NCI-H460 (cell line): ENCODE measurements around the gene UTS2. TPM values are rescaled to one million over a fixed set of nuclear protein-coding genes. Genes with fewer than 3 reads are reported as not detected.

ENCODE experiments used
- DNase-seq: peaks from one replicate; pipeline ENCODE4 v3.0.0-alpha.2; 2016; ENCODE audit warnings: low read depth; ENCODE audit errors: extremely low read depth
- polyA plus RNA-seq: library from polyadenylated mRNA; depleted of rRNA; stranded (reverse); fragments of >200 nt; gene quantifications from 2 replicates; pipeline ENCODE4 v1.2.3, GENCODE V29; 2014; cell fraction: nucleus; rRNA removed
- total RNA-seq: library from RNA; depleted of rRNA; stranded (reverse); fragments of >200 nt; shearing (Covaris generic); gene quantifications from 2 replicates; pipeline ENCODE4 v1.2.3, GENCODE V29; 2014; rRNA removed

UTS2 gene
- not detected in 2 replicates for total RNA-seq
- not detected in 2 replicates for polyA plus RNA-seq

GRCh38 chr1:7852804-7853683 lies at the start of gene UTS2:
UTS2 (minus strand) TSS chr1:7853065; CDS start chr1:7853003, 62 bp downstream.
- no peak for DNase-seq

DNA sequence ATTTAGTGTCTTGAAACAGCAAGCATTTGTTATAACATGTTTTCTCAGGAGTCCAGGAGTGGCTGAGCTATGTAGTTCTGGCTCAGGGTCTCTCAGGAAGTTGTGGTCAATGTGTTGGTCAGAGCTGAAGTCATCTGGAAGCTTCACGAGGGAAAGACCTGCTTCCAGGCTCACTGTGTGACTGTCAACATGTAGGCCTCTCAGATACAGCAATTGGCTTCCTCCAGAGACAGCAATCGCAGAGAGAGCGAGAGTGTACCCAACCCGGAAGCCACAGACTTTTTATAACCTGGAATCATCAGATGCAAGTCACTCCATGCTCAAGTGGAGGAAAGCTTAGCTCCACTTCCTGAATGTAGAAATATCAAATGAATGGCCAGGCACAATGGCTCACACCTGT lies 46.9 kb upstream of the UTS2 start:
- no peak for DNase-seq

DNA sequence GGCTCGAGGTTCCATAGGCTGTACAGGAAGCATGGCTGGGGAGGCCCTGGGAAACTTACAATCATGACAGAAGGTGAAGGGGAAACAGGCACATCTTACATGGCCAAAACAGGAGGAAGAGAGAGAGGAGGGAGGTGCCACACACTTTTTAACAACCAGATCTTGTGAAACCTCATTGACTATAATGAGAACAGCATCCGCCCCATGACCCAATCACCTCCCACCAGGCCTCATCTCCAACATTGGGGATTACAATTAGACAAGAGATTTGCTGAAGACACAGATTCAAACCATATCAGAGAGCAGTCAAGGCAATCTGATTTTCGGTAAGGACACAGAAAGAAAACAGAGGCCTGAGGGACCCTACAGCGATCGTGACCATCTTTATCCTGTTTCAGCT lies 46.1 kb upstream of the UTS2 start:
- DNase-seq: no peak

DNA sequence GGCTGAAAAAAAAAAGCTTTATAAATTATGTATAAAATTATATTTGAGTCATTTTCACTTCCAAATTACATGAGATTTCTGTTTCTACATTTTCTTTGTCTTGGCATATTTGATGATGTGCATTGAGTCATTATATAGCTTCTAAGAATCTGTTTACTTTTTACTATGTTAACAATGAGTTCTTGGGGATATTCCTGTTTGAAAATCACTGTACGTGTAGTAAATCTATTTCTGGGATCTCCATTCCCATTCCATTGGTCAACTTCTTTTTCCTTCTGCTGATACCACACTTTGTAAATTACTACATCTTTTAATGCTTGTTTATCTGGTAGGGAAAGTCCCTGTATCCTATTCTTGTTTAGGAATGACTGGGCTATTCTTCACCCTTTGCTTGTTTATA lies 44.1 kb upstream of the UTS2 start:
- no peak for DNase-seq

DNA sequence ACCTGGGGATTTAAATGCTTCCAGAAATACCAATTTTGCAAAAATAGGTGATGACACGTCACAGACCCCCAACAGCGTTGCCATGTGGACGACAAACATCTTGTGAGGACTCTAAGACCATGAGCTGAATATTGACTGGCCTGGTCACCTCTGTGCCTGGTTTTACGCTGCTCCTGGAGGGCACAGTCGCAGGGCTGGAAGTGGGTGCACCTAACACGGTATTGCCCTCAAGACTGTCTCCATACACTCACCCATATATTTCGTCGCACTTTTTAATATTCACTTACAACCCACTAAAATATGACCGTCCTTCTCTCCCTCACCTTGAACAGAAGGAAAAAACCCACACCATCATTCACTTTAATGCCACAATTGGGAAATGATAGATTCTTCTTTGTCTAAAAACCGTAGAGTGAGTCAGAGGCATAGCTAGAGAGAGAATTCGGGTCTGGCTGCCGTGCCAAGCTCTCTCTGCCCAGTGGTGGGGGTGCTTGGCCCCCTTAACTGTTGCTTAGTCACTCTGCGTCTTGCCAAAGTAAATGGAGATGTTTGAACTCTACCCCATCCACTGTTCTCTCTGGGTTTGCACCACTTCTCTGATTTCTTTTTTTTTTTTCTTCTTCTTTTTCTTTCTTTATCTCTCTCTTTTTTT lies 40.8 kb upstream of the UTS2 start:
- DNase-seq: no peak

GRCh38 chr1:7891804-7892203 lies 38.9 kb upstream of the UTS2 start:
- no peak for DNase-seq

DNA sequence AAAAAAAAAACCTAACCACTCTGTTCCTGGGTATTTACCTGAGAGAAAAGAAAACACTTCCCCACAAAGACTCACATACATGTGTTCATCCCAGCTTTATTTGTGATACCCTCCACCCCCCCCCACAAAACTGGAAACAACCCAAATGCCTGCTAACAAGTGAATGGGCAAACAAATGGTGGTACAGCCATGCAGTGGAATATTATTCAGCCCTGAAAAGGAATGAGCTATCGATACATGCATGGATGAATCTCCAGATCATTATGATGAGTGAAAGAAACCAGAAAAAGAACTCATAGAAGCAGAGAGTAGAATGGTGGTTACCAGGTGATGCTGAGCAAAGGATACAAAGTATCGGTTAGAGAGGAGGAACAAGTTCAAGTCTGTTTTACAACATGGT lies 38.0 kb upstream of the UTS2 start:
- no peak for DNase-seq

DNA sequence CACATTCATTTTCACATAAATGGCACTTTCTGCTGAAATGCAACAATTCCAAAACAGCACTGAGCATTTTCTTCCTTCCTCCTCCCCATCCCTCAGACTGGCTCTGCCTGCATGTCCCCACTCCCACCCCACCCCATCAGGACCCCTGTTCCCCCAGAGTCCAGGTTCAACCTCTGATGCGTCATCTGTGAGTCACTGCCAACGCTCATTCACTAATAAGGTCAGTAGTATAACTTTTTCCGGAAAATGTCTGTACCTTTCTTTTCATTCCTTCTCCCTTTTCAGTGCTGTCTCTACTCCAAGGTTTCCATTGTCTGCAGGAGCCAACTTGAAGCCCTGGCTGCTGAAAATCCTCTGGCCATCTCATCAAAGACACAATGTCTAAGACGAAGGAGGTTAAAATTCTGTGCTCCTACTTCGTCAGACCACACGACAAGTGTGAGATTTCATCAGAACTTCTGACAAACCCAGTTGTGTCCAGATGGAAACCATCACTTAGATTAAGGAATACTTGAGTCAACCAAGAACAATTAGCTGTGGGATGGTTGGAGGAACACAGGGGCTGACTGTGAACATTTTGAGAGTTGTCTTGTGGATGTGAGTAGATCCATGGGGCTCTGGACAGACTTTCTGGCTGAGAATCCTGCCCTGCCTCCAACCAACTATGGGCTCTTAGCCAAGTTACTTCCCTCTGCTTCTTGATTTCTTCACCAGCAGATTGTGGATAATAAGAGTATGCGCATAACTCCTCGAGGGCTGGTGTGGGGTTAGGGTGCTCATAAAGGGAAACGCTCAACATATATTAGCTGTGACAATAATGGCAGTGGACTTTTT lies 35.6 kb upstream of the UTS2 start:
- no peak for DNase-seq

- DNase-seq: no peak
Measured at GRCh38 chr1:7886405-7886745, 33.5 kb upstream of the UTS2 start.

DNA sequence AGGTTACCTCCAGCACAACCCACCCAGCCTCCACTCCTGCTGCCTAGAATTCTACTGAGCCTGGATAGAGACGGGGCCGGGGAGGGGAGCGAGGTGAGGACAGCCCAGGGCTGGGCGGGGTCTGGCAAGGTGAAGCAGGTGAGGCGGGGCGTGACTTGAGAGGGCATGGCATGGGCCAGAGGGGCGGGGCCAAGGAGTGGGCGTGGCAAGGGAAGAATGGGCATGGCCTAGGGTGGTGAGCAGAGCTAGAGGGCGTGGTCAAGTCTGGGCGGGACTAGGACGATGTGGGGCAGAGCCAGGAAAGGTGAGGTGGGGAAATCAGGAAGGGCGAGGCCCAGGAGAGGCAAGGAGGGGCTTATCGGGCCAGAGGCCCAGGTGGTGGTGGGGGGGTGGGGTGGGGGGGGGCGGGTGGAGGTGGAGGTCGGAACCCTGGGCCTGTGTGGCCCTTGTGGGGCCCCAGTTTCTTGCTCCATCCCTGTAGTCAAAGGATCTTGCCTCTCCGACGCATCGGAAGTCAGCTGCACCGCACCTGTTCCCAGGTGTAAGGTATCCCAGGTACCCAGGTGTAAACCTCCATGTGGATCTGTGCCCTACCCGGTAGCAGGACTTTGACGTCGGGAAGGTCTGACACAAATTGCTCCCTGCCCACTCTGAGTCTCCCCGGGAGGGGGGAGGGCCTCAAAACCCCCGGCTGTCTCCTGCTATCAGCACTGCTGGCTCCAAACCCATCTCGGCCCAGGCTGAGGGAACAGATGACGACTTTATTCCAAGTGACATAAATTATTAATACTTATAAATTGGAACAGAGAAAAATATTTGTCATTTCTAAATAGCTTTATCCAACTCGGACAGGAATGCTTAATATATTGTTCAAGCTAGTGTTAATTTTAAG lies 32.9 kb upstream of the UTS2 start:
- DNase-seq: no peak

GRCh38 chr1:7884757-7885156 lies 31.9 kb upstream of the UTS2 start:
- DNase-seq: no peak

DNA sequence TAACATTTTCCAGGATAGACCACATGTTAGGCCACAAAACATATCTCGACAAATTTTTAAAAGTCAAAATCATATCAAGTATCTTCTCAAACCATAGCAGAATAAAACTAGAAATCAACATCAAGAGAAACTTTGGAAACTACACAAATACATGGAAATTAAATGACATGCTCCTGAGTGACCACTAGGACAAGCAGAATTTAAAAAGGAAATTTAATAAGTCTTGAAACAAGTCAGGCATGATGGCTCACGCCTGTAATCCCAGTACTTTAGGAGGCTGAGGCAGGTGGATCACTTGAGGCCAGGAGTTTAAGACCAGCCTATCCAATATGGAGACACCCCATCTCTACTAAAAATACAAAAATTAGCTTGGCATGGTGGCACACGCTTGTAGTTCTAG lies 26.4 kb upstream of the UTS2 start:
- no peak for DNase-seq

DNA sequence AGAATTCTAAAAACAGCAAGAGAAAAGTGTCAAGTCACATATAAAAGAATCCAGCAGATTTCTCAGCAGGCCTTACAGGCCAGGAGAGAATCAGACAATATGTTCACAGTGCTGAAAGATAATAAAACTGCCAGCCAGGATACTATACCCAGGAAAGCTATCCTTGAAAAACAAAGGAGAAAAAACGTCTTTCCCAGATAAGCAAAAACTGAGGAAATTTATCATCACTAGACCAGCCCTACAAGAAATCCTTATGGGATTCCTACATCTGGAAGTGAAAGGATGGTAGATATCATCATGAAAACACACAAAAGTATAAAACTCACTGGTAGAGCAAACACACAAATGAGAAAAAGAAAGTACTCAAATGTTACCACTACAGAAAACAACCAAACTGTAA lies 25.2 kb upstream of the UTS2 start:
- no peak for DNase-seq

DNA sequence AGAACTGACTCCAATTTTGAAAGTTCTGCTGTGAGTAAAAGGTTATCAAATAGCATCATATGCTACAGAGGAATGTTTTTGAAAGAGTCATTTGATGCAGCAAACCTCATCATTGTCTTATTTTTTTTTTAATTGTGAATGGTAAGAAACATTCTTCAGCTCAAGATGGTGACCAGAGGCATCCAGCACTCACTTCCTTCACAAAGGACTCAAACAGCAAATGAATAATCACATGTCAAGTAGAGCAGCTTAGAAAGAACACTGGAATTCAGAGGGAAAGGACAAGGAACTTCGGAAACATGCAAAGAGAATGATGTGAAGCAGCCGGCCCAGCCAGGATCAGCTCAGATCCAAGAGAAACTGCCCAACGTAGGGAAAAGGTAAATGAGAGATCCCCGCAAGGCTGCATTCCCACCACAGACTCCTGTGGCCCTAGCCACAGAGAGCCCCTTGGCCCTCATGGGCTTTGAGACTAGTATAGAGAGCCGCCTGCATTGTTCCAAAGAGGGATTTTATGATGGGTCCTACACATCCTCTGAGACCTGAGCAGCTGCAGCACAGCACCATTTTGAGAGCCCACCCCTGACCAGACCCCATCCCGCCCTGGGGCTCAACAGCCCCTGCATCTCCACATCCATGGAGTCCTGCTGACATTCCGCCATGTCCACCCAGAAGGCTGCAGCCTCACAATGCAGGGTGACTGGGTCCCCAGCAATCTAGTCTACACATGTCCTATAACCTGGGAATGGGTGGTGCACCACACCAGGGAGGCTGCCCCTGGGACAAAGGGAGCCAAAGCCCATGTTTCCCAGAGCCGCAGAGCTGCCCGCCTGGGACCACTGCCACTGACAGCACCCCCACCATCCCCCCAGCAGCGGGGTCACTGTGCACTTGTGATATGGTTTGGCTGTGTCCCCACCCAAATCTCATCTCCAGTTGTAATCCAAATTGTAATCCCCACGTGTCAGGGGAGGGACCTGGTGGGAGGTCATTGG lies 21.2 kb upstream of the UTS2 start:
- no peak for DNase-seq

DNA sequence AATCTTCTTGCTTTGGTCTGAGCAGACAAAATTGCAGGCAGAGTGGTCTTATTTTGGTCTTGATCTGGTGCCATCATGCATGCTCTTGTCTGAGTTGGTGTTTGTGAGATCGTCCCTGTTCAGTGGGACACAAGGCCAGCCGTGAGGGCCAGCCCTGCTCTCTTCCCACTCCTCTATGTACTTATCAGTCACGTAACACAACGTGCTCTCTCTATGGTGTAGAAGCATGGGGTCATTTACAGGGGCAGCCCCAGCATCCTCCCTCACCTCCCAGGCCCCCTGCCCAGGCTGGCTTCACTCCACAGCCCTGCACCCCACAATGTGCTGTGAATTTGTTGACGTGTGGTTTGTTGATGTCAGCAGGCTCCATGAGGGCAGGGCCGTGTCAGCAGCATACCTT lies 18.3 kb upstream of the UTS2 start:
- no peak for DNase-seq

DNA sequence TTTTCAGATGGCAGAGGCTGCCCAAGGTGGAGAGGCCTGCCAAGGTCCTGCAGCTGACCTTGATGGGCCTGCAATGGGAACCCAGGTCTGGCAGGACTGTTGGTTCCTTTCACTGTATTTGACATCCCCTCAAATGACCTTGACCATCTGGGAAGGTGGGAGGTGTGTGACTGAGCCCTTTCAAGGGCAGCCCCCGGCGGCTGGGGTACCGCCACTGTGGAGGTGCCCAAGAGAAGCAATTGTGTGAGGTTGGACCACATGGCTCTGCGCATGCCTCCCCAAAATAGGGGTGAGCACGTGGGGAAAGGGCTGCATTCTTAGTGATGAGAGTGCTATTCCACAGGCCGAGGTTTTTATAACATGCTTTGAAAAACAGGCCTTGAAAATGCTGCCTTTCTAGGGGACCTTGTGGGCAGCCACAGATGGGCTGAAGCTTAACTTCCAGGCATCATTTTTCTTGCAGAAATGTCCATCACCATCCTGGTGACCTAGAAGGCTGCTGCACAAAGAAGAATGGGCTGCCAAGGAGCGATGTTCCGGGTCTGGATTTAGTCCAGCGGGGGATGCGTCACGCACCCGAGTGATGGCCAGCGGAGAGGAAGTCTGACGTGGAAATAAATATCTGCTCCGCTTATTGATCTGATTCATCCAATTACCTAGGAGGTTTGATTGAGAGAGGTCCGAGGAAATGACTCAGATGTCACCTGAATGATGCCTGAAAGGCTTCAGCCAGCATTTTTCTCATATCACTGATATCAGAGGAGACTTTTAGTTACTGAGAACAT lies 16.5 kb upstream of the UTS2 start:
- DNase-seq: no peak

- DNase-seq: no peak
Measured at GRCh38 chr1:7868070-7868780, 15.4 kb upstream of the UTS2 start.

DNA sequence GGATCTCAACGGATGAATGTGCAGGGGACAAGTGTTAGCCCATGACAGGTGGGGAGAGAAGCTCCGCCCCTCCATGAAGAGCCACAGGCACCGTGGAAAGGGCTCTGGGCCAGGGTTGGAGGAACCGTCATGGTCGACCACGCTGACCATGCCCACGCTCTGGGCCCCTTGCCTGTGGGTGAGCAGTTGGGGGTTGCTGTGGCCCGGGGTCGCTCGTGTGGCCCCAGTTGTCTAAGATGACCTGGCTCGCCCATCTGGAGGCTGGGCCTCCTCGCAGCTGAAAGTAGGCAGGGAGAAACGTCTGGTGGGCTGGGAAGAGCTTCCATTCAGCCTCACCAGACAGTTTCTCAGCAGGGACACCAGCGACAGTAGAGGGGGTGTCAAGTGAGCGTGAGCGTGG lies 13.1 kb upstream of the UTS2 start:
- no peak for DNase-seq
